Body of pancreas (tissue), 4 donors: Measurements from ENCODE around the gene LHFPL6.

Experiments
- POLR2A ChIP-seq, 3 donors: fragments of 450-650 bp; IDR thresholded peaks; one replicate each; pipeline ENCODE4 v1.6.1; 2016; ENCODE audit warnings: antibody characterized with exemption in 3 of 3, mild to moderate bottlenecking in 2 of 3
- TF ChIP-seq, protein P1 (sequence below), 7 experiments: fragments of 450-650 bp in 4 of 7; fragments of 200-600 bp in 3 of 7; sonication (generic) in 3 of 7; IDR thresholded peaks; one replicate each; pipeline ENCODE4 v1.5.1; 2016 to 2019; ENCODE audit warnings: antibody characterized with exemption in 7 of 7

DNA sequence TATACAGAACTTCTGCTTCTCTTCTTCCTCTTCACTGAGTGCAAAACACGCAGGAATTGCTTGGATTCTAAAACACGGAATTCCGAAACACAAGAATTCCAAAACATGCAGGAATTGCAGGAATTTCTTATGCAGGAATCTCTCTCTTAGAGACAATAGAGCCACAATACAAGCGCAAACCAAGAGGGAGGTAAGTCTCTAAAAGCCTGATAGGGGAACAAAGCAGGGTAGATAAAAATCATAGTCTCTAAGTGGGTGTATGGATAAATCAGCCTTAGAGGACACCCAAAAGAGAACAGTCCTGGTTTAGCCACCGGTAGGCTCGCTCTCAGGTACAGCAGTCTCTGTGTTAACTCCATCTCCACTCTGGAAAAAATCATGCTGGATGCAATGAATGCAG lies 112.9 kb downstream of the LHFPL6 start:
- TF ChIP-seq, protein P1, sequence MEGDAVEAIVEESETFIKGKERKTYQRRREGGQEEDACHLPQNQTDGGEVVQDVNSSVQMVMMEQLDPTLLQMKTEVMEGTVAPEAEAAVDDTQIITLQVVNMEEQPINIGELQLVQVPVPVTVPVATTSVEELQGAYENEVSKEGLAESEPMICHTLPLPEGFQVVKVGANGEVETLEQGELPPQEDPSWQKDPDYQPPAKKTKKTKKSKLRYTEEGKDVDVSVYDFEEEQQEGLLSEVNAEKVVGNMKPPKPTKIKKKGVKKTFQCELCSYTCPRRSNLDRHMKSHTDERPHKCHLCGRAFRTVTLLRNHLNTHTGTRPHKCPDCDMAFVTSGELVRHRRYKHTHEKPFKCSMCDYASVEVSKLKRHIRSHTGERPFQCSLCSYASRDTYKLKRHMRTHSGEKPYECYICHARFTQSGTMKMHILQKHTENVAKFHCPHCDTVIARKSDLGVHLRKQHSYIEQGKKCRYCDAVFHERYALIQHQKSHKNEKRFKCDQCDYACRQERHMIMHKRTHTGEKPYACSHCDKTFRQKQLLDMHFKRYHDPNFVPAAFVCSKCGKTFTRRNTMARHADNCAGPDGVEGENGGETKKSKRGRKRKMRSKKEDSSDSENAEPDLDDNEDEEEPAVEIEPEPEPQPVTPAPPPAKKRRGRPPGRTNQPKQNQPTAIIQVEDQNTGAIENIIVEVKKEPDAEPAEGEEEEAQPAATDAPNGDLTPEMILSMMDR (IDR thresholded peaks at IDR 0.05): no peak
- no peak for TF ChIP-seq POLR2A (IDR thresholded peaks at IDR 0.05)
